HepG2 (cell line): Measurements from ENCODE around the gene ST6GALNAC4. TPM values are rescaled to one million over a fixed set of nuclear protein-coding genes. Genes with fewer than 3 reads are reported as not detected.

Experiments
- ATAC-seq: fragments of 200-7000 bp; cut with Tn5 transposase; 3 replicates; pipeline ENCODE4 v1.9.1; 2020; ENCODE audit warnings: mild to moderate bottlenecking, moderate library complexity
- BruUV-seq: library from RNA; stranded (reverse); fragments of 400-500 nt; replicated peaks from 2 replicates; lab custom pipeline; 2021; lab: Mats Ljungman, UMichigan
- CTCF ChIA-PET: fragments of 300-600 bp; formaldehyde crosslinking; extraction: SDS; loops from one replicate; lab custom pipeline; 2021; ENCODE audit warnings: low total read pairs, inconsistent platforms, low intra/inter-chr PET ratio; lab: Yijun Ruan, JAX
- POLR2A ChIA-PET: fragments of 350-600 bp; sonication (Branson Sonifier 250); formaldehyde crosslinking; loops from one replicate; lab custom pipeline; 2020; ENCODE audit warnings: antibody characterized with exemption, inconsistent platforms; lab: Yijun Ruan, JAX
- DNase-seq: peaks from one replicate; pipeline ENCODE4 v3.0.0-alpha.2; 2015; ENCODE audit warnings: low spot score
- FAIRE-seq: peaks from 3 replicates; lab custom pipeline; 2011; peaks lifted over from hg19 to GRCh38; lab: Jason Lieb, UNC
- H2AFZ ChIP-seq: one replicate; pipeline ENCODE4 v1.6.1; 2011; ENCODE audit warnings: low read length, inconsistent platforms
- H3K27ac ChIP-seq: fragments of 300-600 bp; 3 replicates; pipeline ENCODE4 v1.8.0; 2011; ENCODE audit warnings: mixed run types, mild to moderate bottlenecking, mixed read lengths, low read length, inconsistent platforms; ENCODE audit not compliant: insufficient read depth; ENCODE audit errors: extremely low read length
- H3K27me3 ChIP-seq, 2 experiments: fragments of 200-600 bp in 1 of 2; 2 replicates in 1 of 2; 3 replicates in 1 of 2; pipeline versions ENCODE4 v1.6.0 to v1.8.0; 2011; ENCODE audit warnings: low read length in 2 of 2, mild to moderate bottlenecking in 2 of 2, moderate library complexity in 2 of 2, inconsistent platforms in 1 of 2; ENCODE audit not compliant: insufficient read depth in 2 of 2, control insufficient read depth in 1 of 2
- H3K36me3 ChIP-seq, 2 experiments: fragments of 200-600 bp in 1 of 2; replicated peaks in 1 of 2; 2 replicates in 1 of 2; 3 replicates in 1 of 2; pipeline versions ENCODE4 v1.5.1 to v1.8.0; 2011; ENCODE audit warnings: low read length in 2 of 2, inconsistent platforms in 1 of 2; ENCODE audit not compliant: insufficient read depth in 2 of 2, control insufficient read depth in 1 of 2
- H3K4me1 ChIP-seq: 2 replicates; pipeline ENCODE4 v1.5.1; 2012; ENCODE audit warnings: low read length, inconsistent platforms; ENCODE audit not compliant: insufficient read depth
- H3K4me2 ChIP-seq: 2 replicates; pipeline ENCODE4 v1.6.0; 2011; ENCODE audit warnings: low read depth, low read length, inconsistent platforms
- H3K4me3 ChIP-seq, 3 experiments: fragments of 200-600 bp in 1 of 3; sonication (generic), shearing (Covaris generic) in 1 of 3; replicated peaks in 1 of 3; 2 replicates each; pipeline ENCODE4 v1.5.1; 2011 to 2016; ENCODE audit warnings: low read length in 3 of 3, inconsistent platforms in 2 of 3, low read depth in 2 of 3, mild to moderate bottlenecking in 2 of 3, control low read depth in 1 of 3, mixed read lengths in 1 of 3; ENCODE audit not compliant: insufficient read depth in 1 of 3
- H3K79me2 ChIP-seq: one replicate; pipeline ENCODE4 v1.6.1; 2011; ENCODE audit warnings: low read length, inconsistent platforms; ENCODE audit not compliant: insufficient read depth
- H3K9ac ChIP-seq: 2 replicates; pipeline ENCODE4 v1.6.0; 2011; ENCODE audit warnings: mild to moderate bottlenecking, low read depth, low read length, inconsistent platforms; ENCODE audit not compliant: insufficient read depth
- H3K9me3 ChIP-seq: 2 replicates; pipeline ENCODE4 v1.5.1; 2012; ENCODE audit warnings: mild to moderate bottlenecking, low read length
- H4K20me1 ChIP-seq: 2 replicates; pipeline ENCODE4 v1.6.0; 2011; ENCODE audit warnings: inconsistent platforms, mild to moderate bottlenecking, low read length, moderate library complexity; ENCODE audit not compliant: insufficient read depth
- CTCF ChIP-seq: sonication (generic); formaldehyde crosslinking; IDR thresholded peaks from 2 replicates; pipeline ENCODE4 v1.5.0; 2020; ENCODE audit warnings: mild to moderate bottlenecking, missing genetic modification reagents, moderate library complexity
- MBD4 ChIP-seq: IDR thresholded peaks from 2 replicates; pipeline ENCODE4 v1.6.1; 2012; ENCODE audit warnings: low read length, inconsistent platforms, borderline replicate concordance
- PHF5A ChIP-seq: IDR thresholded peaks from one replicate; pipeline ENCODE4 v1.6.1; 2018; ENCODE audit warnings: low read depth, missing genetic modification reagents; ENCODE audit not compliant: unreplicated experiment
- SP1 ChIP-seq, 2 experiments: fragments of 450-650 bp in 1 of 2; sonication (generic) in 1 of 2; formaldehyde crosslinking in 1 of 2; IDR thresholded peaks; 2 replicates each; pipeline versions ENCODE4 v1.4.0 to v1.6.1; 2016 to 2020; ENCODE audit warnings: missing genetic modification reagents in 1 of 2
- ZNF230 ChIP-seq: sonication (generic); formaldehyde crosslinking; IDR thresholded peaks from 2 replicates; pipeline ENCODE4 v1.4.0; 2020; ENCODE audit warnings: mild to moderate bottlenecking, missing genetic modification reagents
- ZNF318 ChIP-seq: sonication (generic); formaldehyde crosslinking; IDR thresholded peaks from 2 replicates; pipeline ENCODE4 v1.4.0; 2020; ENCODE audit warnings: mild to moderate bottlenecking, missing genetic modification reagents
- ZNF580 ChIP-seq: IDR thresholded peaks from 2 replicates; pipeline ENCODE4 v1.6.1; 2016; ENCODE audit warnings: low read depth, borderline replicate concordance
- WGBS: methylation state at CpG from one replicate; pipeline ENCODE4 v1.1.6; 2017; ENCODE audit warnings: low lambda C conversion rate; 5-methylcytosine and 5-hydroxymethylcytosine counted together
- in situ Hi-C: cut with HindIII; loops from 2 replicates; pipeline ENCODE4 v1.10.0; 2017; ENCODE audit warnings: low pct_unique_long_range_greater_than_20kb; ENCODE audit not compliant: extremely low pct_ligation_motif_present
- intact Hi-C: fragments of 100-400 bp; cut with micrococcal nuclease; formaldehyde crosslinking; loops from one replicate; pipeline ENCODE4 v1.10.0; 2022; ENCODE audit not compliant: unreplicated experiment
- polyA plus RNA-seq, 8 experiments: library from polyadenylated mRNA; depleted of rRNA in 3 of 8; stranded (reverse) in 7 of 8; unstranded in 1 of 8; fragments of >200 nt; fragmentation: Illumina TruSeq in 4 of 8; extraction: Trizol in 4 of 8; gene quantifications; 2 replicates each; pipeline versions ENCODE4 v1.2.1 to v1.2.3, GENCODE V29; 2011 to 2016; ENCODE audit warnings: low read depth in 4 of 8, missing spikeins in 1 of 8, mixed read lengths in 1 of 8; ENCODE audit not compliant: insufficient read depth in 1 of 8
- total RNA-seq, 5 experiments: library from RNA; depleted of rRNA; stranded (reverse); fragments of >200 nt; fragmentation: Illumina TruSeq; extraction: Trizol; gene quantifications; 2 replicates each; pipeline ENCODE4 v1.2.3, GENCODE V29; 2016; ENCODE audit warnings: low read depth in 1 of 5

The ST6GALNAC4 gene
- total and polyA plus RNA-seq, 2 of the 13 experiments (the other 11 are each of a cell fraction or from before 2014, with no cell fraction given) = 18.8 to 27.7 TPM

- peak; percentile 34 for TF ChIP-seq CTCF (CRISPR knock-in tag)
- TF ChIP-seq, all 625 proteins: peak for 3
Measured at GRCh38 chr9:127934248-127934647, 17.4 kb upstream of the ST6GALNAC4 start (continued).

- Histone ChIP-seq H3K9me3 (no peaks in the 10 kb centered on the region), H4K20me1 (no peaks in the 10 kb centered on the region), H3K9ac (no peak overlapping the region), H3K27me3 (peaks cover 0 to 28% of the 10 kb centered on the region in 2 experiments), H3K4me2 (peak overlapping the region; percentile 66), H3K4me3 (peak overlapping the region; percentile 32 to 73 (median 64); a peak in 5 of 6 replicates), H2AFZ (no peak overlapping the region), H3K27ac (peak overlapping the region; percentile 31), H3K4me1 (peaks cover 57% of the 10 kb centered on the region), H3K79me2 (peaks cover 9% of the 10 kb centered on the region), H3K36me3 (peaks cover 0 to 2% of the 10 kb centered on the region in 2 experiments; a peak in 2 of 5 replicates)
- in situ Hi-C loops (no loop called here), intact Hi-C loops (no loop called here)
- DNase-seq = peak; percentile 50
- WGBS = 9% methylated on average over 18 of the region's 18 CpGs
- POLR2A ChIA-PET = no interaction called here
- FAIRE-seq = no peak
- no TSS peak for BruUV-seq
- CTCF ChIA-PET = no interaction called here
- ATAC-seq = peak; percentile 36
- TF ChIP-seq ZNF230 (no peak), MBD4 (no peak), PHF5A (no peak), SP1 (IDR thresholded peaks at IDR 0.05) (no peak), SP1 (CRISPR knock-in tag; IDR thresholded peaks at IDR 0.05) (peak; percentile 10; the same call in 1 of the 2 replicates), ZNF580 (CRISPR knock-in tag) (no peak), ZNF318 (CRISPR knock-in tag) (0 out of 2 replicates have a peak, but pooled peaks have one; percentile 49)
Measured at GRCh38 chr9:127931092-127931881, 14.4 kb upstream of the ST6GALNAC4 start.
